Erythroblast (primary cell): ENCODE data around the gene CD248.
"Not testable (repeated sequence)": the region's sequence is repeated elsewhere in the genome, so short reads cannot be mapped to it uniquely, and the experiment has no call there.

Experiments used
- GATA1 ChIP-seq: IDR thresholded peaks from 2 replicates; pipeline ENCODE4 v1.6.1; 2011; ENCODE audit warnings: low read depth, mild to moderate bottlenecking, control low read depth, low read length, moderate library complexity
- POLR2A ChIP-seq: IDR thresholded peaks from 2 replicates; pipeline ENCODE4 v1.6.1; 2011; ENCODE audit warnings: mild to moderate bottlenecking, low read length

GRCh38 chr11:66320289-66320688 lies 3.4 kb upstream of the CD248 start:
- TF ChIP-seq POLR2A, GATA1: not testable (repeated sequence)
